Liver (tissue), 9 donors: Measurements from ENCODE around the gene PRR16. TPM values are rescaled to one million over a fixed set of nuclear protein-coding genes. Genes with fewer than 3 reads are reported as not detected.

ENCODE experiments used
- DNase-seq: peaks from one replicate; pipeline ENCODE4 v3.0.0-alpha.2; 2017; ENCODE audit warnings: low spot score
- H3K27ac ChIP-seq, 2 donors: one replicate each; pipeline ENCODE4 v1.7.0; 2013; ENCODE audit warnings: inconsistent platforms in 2 of 2, low read length in 2 of 2, control low read depth in 1 of 2, low read depth in 1 of 2, mild to moderate bottlenecking in 1 of 2
- H3K27me3 ChIP-seq, 4 donors: one replicate each; pipeline versions ENCODE4 v1.6.1 to v1.7.0; 2013; ENCODE audit warnings: low read length in 3 of 4, inconsistent platforms in 1 of 4, mild to moderate bottlenecking in 1 of 4, moderate library complexity in 1 of 4; ENCODE audit not compliant: control insufficient read depth in 4 of 4, insufficient read depth in 4 of 4
- H3K36me3 ChIP-seq, 4 donors: one replicate each; pipeline versions ENCODE4 v1.6.1 to v1.7.0; 2013; ENCODE audit warnings: low read length in 3 of 4, mild to moderate bottlenecking in 3 of 4, low read depth in 1 of 4, moderate library complexity in 1 of 4; ENCODE audit not compliant: control insufficient read depth in 4 of 4, insufficient read depth in 3 of 4
- H3K4me1 ChIP-seq, 4 donors: one replicate each; pipeline versions ENCODE4 v1.6.1 to v1.7.0; 2013; ENCODE audit warnings: low read length in 3 of 4, mild to moderate bottlenecking in 3 of 4, moderate library complexity in 1 of 4; ENCODE audit not compliant: control insufficient read depth in 4 of 4, insufficient read depth in 4 of 4
- H3K4me3 ChIP-seq, 3 donors: one replicate each; pipeline versions ENCODE4 v1.6.1 to v1.7.0; 2013; ENCODE audit warnings: low read length in 3 of 3, control low read depth in 1 of 3, low read depth in 1 of 3, mild to moderate bottlenecking in 1 of 3
- H3K9ac ChIP-seq, 2 donors: one replicate each; pipeline ENCODE4 v1.7.0; 2013; ENCODE audit warnings: low read length in 2 of 2, mild to moderate bottlenecking in 2 of 2, moderate library complexity in 2 of 2, control low read depth in 1 of 2, low read depth in 1 of 2
- H3K9me3 ChIP-seq, 4 donors: one replicate each; pipeline versions ENCODE4 v1.6.1 to v1.7.0; 2013; ENCODE audit warnings: low read length in 3 of 4; ENCODE audit not compliant: control insufficient read depth in 4 of 4
- CTCF ChIP-seq: fragments of 150-350 bp; IDR thresholded peaks from 2 replicates; pipeline ENCODE4 v1.5.1; 2017; ENCODE audit warnings: improper control_type of control experiment, low read depth, low read length; ENCODE audit not compliant: missing input control
- EGR1 ChIP-seq, 2 donors: IDR thresholded peaks; 2 replicates each; pipeline ENCODE4 v1.6.1; 2016 to 2018; ENCODE audit warnings: antibody characterized with exemption in 2 of 2, low read depth in 2 of 2
- FOXA1 ChIP-seq: IDR thresholded peaks from 2 replicates; pipeline ENCODE4 v1.6.1; 2016; ENCODE audit warnings: antibody characterized with exemption
- FOXA2 ChIP-seq: IDR thresholded peaks from 2 replicates; pipeline ENCODE4 v1.6.1; 2016; ENCODE audit warnings: antibody characterized with exemption
- GABPA ChIP-seq, 2 donors: IDR thresholded peaks in 1 of 2; conservative IDR thresholded peaks in 1 of 2; 2 replicates each; pipeline ENCODE4 v1.6.1; 2016; ENCODE audit warnings: antibody characterized with exemption in 2 of 2, mild to moderate bottlenecking in 1 of 2, moderate library complexity in 1 of 2
- HNF4A ChIP-seq, 2 donors: conservative IDR thresholded peaks; 2 replicates each; pipeline ENCODE4 v1.6.1; 2016; ENCODE audit warnings: antibody characterized with exemption in 2 of 2, mild to moderate bottlenecking in 2 of 2
- HNF4G ChIP-seq: IDR thresholded peaks from 2 replicates; pipeline ENCODE4 v1.6.1; 2016; ENCODE audit warnings: antibody characterized with exemption
- JUND ChIP-seq, 2 donors: IDR thresholded peaks; 2 replicates each; pipeline ENCODE4 v1.6.1; 2016; ENCODE audit warnings: antibody characterized with exemption in 2 of 2
- NR2F2 ChIP-seq: IDR thresholded peaks from 2 replicates; pipeline ENCODE4 v1.6.1; 2016; ENCODE audit warnings: antibody characterized with exemption
- RAD21 ChIP-seq, 2 donors: IDR thresholded peaks; 2 replicates each; pipeline ENCODE4 v1.6.1; 2016; ENCODE audit warnings: antibody characterized with exemption in 2 of 2, mild to moderate bottlenecking in 2 of 2
- REST ChIP-seq: IDR thresholded peaks from 2 replicates; pipeline ENCODE4 v1.6.1; 2016; ENCODE audit warnings: antibody characterized with exemption, mild to moderate bottlenecking
- RXRA ChIP-seq, 2 donors: IDR thresholded peaks; 2 replicates each; pipeline ENCODE4 v1.6.1; 2017 to 2018; ENCODE audit warnings: antibody characterized with exemption in 2 of 2, mild to moderate bottlenecking in 1 of 2
- SP1 ChIP-seq: IDR thresholded peaks from 2 replicates; pipeline ENCODE4 v1.6.1; 2018; ENCODE audit warnings: antibody characterized with exemption, mild to moderate bottlenecking
- TAF1 ChIP-seq: conservative IDR thresholded peaks from 2 replicates; pipeline ENCODE4 v1.6.1; 2016; ENCODE audit warnings: antibody characterized with exemption, mild to moderate bottlenecking
- YY1 ChIP-seq: IDR thresholded peaks from 2 replicates; pipeline ENCODE4 v1.6.1; 2016; ENCODE audit warnings: antibody characterized with exemption, mild to moderate bottlenecking
- whole genome bisulfite sequencing: extraction: QIAGEN DNeasy Blood & Tissue Kit; methylation state at CpG from one replicate; pipeline ENCODE4 v1.1.7; 2013; 5-methylcytosine and 5-hydroxymethylcytosine counted together
- polyA plus RNA-seq, 2 donors: library from polyadenylated mRNA; stranded (reverse) in 1 of 2; unstranded in 1 of 2; fragments of 200-250 nt in 1 of 2; fragments of >200 nt in 1 of 2; fragmentation: Nextera tagmentation in 1 of 2; extraction: Ambion mirVana in 1 of 2; gene quantifications; one replicate each; pipeline versions ENCODE4 v1.2.1 to v1.2.3, GENCODE V29; 2013 to 2015
- total RNA-seq, 2 donors: library from RNA; depleted of rRNA; stranded (reverse); fragments of >200 nt; gene quantifications; one replicate each; pipeline ENCODE4 v1.2.3, GENCODE V29; 2014
- TF ChIP-seq, protein P1 (sequence below): IDR thresholded peaks from 2 replicates; pipeline ENCODE4 v1.6.1; 2016; ENCODE audit warnings: antibody characterized with exemption
- TF ChIP-seq, protein P2 (sequence below): IDR thresholded peaks from 2 replicates; pipeline ENCODE4 v1.6.1; 2016; ENCODE audit warnings: antibody characterized with exemption
- TF ChIP-seq, protein P3 (sequence below): IDR thresholded peaks from 2 replicates; pipeline ENCODE4 v1.6.1; 2016; ENCODE audit warnings: antibody characterized with exemption
- donor health status: healthy.
- donor health status: healthy.
- donor health status: healthy.
- donor health status: healthy.
- donor health status: healthy.

PRR16 gene
- total and polyA plus RNA-seq, 4 donors = 0.14 to 0.42 (median 0.21) TPM

GRCh38 chr5:120682851-120683250, 218.8 kb downstream of the PRR16 start:
- no peaks in the 10 kb centered on the region for H3K9me3 ChIP-seq
- H3K27me3 ChIP-seq = no peaks in the 10 kb centered on the region
- no peak overlapping the region for H3K9ac ChIP-seq
- no peaks in the 10 kb centered on the region for H3K4me1 ChIP-seq
- H3K4me3 ChIP-seq = no peak overlapping the region
- DNase-seq = no peak
- 43% methylated on average over 2 of the region's 2 CpGs for WGBS
- TF ChIP-seq, protein P1, sequence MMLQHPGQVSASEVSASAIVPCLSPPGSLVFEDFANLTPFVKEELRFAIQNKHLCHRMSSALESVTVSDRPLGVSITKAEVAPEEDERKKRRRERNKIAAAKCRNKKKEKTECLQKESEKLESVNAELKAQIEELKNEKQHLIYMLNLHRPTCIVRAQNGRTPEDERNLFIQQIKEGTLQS = no peak
- TF ChIP-seq HNF4A (conservative IDR thresholded peaks at IDR 0.05) (no peak), FOXA1 (no peak), REST (no peak), JUND (IDR thresholded peaks at IDR 0.05) (no peak), HNF4G (no peak), RXRA (IDR thresholded peaks at IDR 0.05) (no peak), TAF1 (no peak), EGR1 (IDR thresholded peaks at IDR 0.05; ENCODE audit: low read depth in 2 of 2) (no peak), FOXA2 (no peak), GABPA (IDR thresholded peaks at IDR 0.05 in 1 of 2, conservative IDR thresholded peaks at IDR 0.05 in 1 of 2) (no peak), SP1 (no peak), CTCF (no peak), YY1 (no peak), RAD21 (IDR thresholded peaks at IDR 0.05) (no peak), NR2F2 (no peak)
- TF ChIP-seq, protein P2, sequence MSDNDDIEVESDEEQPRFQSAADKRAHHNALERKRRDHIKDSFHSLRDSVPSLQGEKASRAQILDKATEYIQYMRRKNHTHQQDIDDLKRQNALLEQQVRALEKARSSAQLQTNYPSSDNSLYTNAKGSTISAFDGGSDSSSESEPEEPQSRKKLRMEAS = no peak
- no peak overlapping the region for H3K27ac ChIP-seq
- H3K36me3 ChIP-seq = no peaks in the 10 kb centered on the region

GRCh38 chr5:120683580-120683979, 219.5 kb downstream of the PRR16 start:
- peaks cover 0 to 1% (median 0%) of the 10 kb centered on the region in 4 donors for H3K27me3 ChIP-seq
- no peak overlapping the region for H3K27ac ChIP-seq
- no peak for DNase-seq
- no peak overlapping the region for H3K9ac ChIP-seq
- H3K9me3 ChIP-seq = no peaks in the 10 kb centered on the region
- no peaks in the 10 kb centered on the region for H3K4me1 ChIP-seq
- no peaks in the 10 kb centered on the region for H3K36me3 ChIP-seq
- no peak overlapping the region for H3K4me3 ChIP-seq
- TF ChIP-seq RXRA (IDR thresholded peaks at IDR 0.05) = no peak
- TF ChIP-seq SP1 = no peak
- TF ChIP-seq, protein P3, sequence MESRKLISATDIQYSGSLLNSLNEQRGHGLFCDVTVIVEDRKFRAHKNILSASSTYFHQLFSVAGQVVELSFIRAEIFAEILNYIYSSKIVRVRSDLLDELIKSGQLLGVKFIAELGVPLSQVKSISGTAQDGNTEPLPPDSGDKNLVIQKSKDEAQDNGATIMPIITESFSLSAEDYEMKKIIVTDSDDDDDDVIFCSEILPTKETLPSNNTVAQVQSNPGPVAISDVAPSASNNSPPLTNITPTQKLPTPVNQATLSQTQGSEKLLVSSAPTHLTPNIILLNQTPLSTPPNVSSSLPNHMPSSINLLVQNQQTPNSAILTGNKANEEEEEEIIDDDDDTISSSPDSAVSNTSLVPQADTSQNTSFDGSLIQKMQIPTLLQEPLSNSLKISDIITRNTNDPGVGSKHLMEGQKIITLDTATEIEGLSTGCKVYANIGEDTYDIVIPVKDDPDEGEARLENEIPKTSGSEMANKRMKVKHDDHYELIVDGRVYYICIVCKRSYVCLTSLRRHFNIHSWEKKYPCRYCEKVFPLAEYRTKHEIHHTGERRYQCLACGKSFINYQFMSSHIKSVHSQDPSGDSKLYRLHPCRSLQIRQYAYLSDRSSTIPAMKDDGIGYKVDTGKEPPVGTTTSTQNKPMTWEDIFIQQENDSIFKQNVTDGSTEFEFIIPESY = no peak
- no peak for TF ChIP-seq YY1
- TF ChIP-seq TAF1 = no peak
- no peak for TF ChIP-seq JUND (IDR thresholded peaks at IDR 0.05)
- no peak for TF ChIP-seq REST
- no peak for TF ChIP-seq EGR1 (IDR thresholded peaks at IDR 0.05; ENCODE audit: low read depth in 2 of 2)
- TF ChIP-seq CTCF = no peak
- TF ChIP-seq HNF4A (conservative IDR thresholded peaks at IDR 0.05) = no peak
